H9 (cell line): Measurements from ENCODE around the gene PLA1A. TPM values are rescaled to one million over a fixed set of nuclear protein-coding genes. Genes with fewer than 3 reads are reported as not detected.

Experiments used
- DNase-seq: peaks from one replicate; pipeline ENCODE4 v3.0.0-alpha.2; 2017
- H2AFZ ChIP-seq: one replicate; pipeline ENCODE4 v1.6.1; 2013; ENCODE audit warnings: mild to moderate bottlenecking, low read length, control low read depth, moderate library complexity
- H2AK5ac ChIP-seq: 2 replicates; pipeline ENCODE4 v1.6.1; 2013; ENCODE audit warnings: low read length, control low read depth, mixed read lengths; ENCODE audit not compliant: insufficient read length
- H2BK120ac ChIP-seq: one replicate; pipeline ENCODE4 v1.6.1; 2013; ENCODE audit warnings: low read depth, mild to moderate bottlenecking, low read length, control low read depth, inconsistent platforms; ENCODE audit not compliant: poor library complexity, severe bottlenecking
- H2BK12ac ChIP-seq: 2 replicates; pipeline ENCODE4 v1.6.1; 2013; ENCODE audit warnings: low read length, control low read depth, mixed read lengths, low read depth; ENCODE audit not compliant: insufficient read length
- H2BK15ac ChIP-seq: 2 replicates; pipeline ENCODE4 v1.6.1; 2013; ENCODE audit warnings: low read depth, low read length, control low read depth
- H2BK20ac ChIP-seq: one replicate; pipeline ENCODE4 v1.6.1; 2013; ENCODE audit warnings: low read depth, mild to moderate bottlenecking, low read length, control low read depth, inconsistent platforms; ENCODE audit not compliant: poor library complexity, severe bottlenecking
- H2BK5ac ChIP-seq: 2 replicates; pipeline ENCODE4 v1.6.1; 2013; ENCODE audit warnings: low read length, control low read depth, mixed read lengths; ENCODE audit not compliant: insufficient read length
- H3K14ac ChIP-seq: 2 replicates; pipeline ENCODE4 v1.6.1; 2013; ENCODE audit warnings: low read length, control low read depth; ENCODE audit not compliant: insufficient read depth
- H3K18ac ChIP-seq: 2 replicates; pipeline ENCODE4 v1.6.1; 2013; ENCODE audit warnings: low read depth, mild to moderate bottlenecking, mixed read lengths, low read length, control low read depth; ENCODE audit not compliant: insufficient read length
- H3K23ac ChIP-seq: 2 replicates; pipeline ENCODE4 v1.6.1; 2013; ENCODE audit warnings: low read length, control low read depth, mixed read lengths, low read depth; ENCODE audit not compliant: insufficient read length
- H3K23me2 ChIP-seq: 2 replicates; pipeline ENCODE4 v1.6.1; 2013; ENCODE audit warnings: low read depth, mild to moderate bottlenecking, mixed read lengths, low read length, control low read depth; ENCODE audit not compliant: insufficient read length, poor library complexity, severe bottlenecking
- H3K27ac ChIP-seq: 2 replicates; pipeline ENCODE4 v1.5.1; 2013; ENCODE audit warnings: low read length, control low read depth, mixed read lengths, low read depth; ENCODE audit not compliant: insufficient read length
- H3K27me3 ChIP-seq: 2 replicates; pipeline ENCODE4 v1.6.1; 2013; ENCODE audit warnings: low read length, control low read depth, inconsistent platforms; ENCODE audit not compliant: insufficient read depth
- H3K4ac ChIP-seq: 2 replicates; pipeline ENCODE4 v1.6.1; 2013; ENCODE audit warnings: low read depth, mild to moderate bottlenecking, control low read depth, inconsistent platforms, low read length, moderate library complexity
- H3K4me1 ChIP-seq: 2 replicates; pipeline ENCODE4 v1.6.1; 2013; ENCODE audit warnings: low read length, control low read depth, inconsistent platforms; ENCODE audit not compliant: insufficient read depth
- H3K4me2 ChIP-seq: 2 replicates; pipeline ENCODE4 v1.6.1; 2013; ENCODE audit warnings: low read length, control low read depth, mixed read lengths; ENCODE audit not compliant: insufficient read length, insufficient read depth
- H3K56ac ChIP-seq: 2 replicates; pipeline ENCODE4 v1.6.1; 2013; ENCODE audit warnings: low read depth, mild to moderate bottlenecking, mixed read lengths, low read length, control low read depth; ENCODE audit not compliant: insufficient read length
- H3K79me1 ChIP-seq: 2 replicates; pipeline ENCODE4 v1.6.1; 2013; ENCODE audit warnings: low read depth, mild to moderate bottlenecking, moderate library complexity, low read length, control low read depth, inconsistent platforms; ENCODE audit not compliant: insufficient read depth, poor library complexity, severe bottlenecking
- H3K79me2 ChIP-seq: 2 replicates; pipeline ENCODE4 v1.6.1; 2013; ENCODE audit warnings: low read length, control low read depth, inconsistent platforms; ENCODE audit not compliant: insufficient read depth
- H3K9ac ChIP-seq: 2 replicates; pipeline ENCODE4 v1.6.1; 2013; ENCODE audit warnings: low read length, control low read depth, mixed read lengths; ENCODE audit not compliant: insufficient read length; ENCODE audit errors: extremely low read depth
- H3K9me3 ChIP-seq: one replicate; pipeline ENCODE4 v1.6.1; 2013; ENCODE audit warnings: low read depth, low read length, inconsistent platforms; ENCODE audit not compliant: control insufficient read depth
- H3T11ph ChIP-seq: one replicate; pipeline ENCODE4 v1.6.1; 2013; ENCODE audit warnings: mild to moderate bottlenecking, low read length, control low read depth, inconsistent platforms
- H4K20me1 ChIP-seq: one replicate; pipeline ENCODE4 v1.6.1; 2013; ENCODE audit not compliant: control insufficient read depth, insufficient read length, insufficient read depth
- H4K5ac ChIP-seq: 2 replicates; pipeline ENCODE4 v1.6.1; 2013; ENCODE audit warnings: low read depth, mild to moderate bottlenecking, mixed read lengths, low read length, control low read depth; ENCODE audit not compliant: insufficient read length
- H4K8ac ChIP-seq: replicated peaks from 2 replicates; pipeline ENCODE4 v1.6.1; 2013; ENCODE audit warnings: low read length, control low read depth, mixed read lengths, low read depth; ENCODE audit not compliant: insufficient read length
- H4K91ac ChIP-seq: 2 replicates; pipeline ENCODE4 v1.6.1; 2013; ENCODE audit warnings: low read depth, mild to moderate bottlenecking, moderate library complexity, mixed read lengths, low read length, control low read depth; ENCODE audit not compliant: insufficient read length
- H3K27ac Mint-ChIP-seq, 3 experiments: 2 replicates in 2 of 3; 3 replicates in 1 of 3; pipeline ENCODE4 v1.8.0; 2020 to 2021; ENCODE audit warnings: mixed read lengths in 3 of 3, mild to moderate bottlenecking in 1 of 3, moderate library complexity in 1 of 3
- H3K27me3 Mint-ChIP-seq: 2 replicates; pipeline ENCODE4 v1.8.0; 2021; ENCODE audit warnings: low read depth, mild to moderate bottlenecking, moderate library complexity, mixed read lengths
- H3K36me3 Mint-ChIP-seq, 3 experiments: 2 replicates in 2 of 3; 3 replicates in 1 of 3; pipeline ENCODE4 v1.8.0; 2020 to 2021; ENCODE audit warnings: low read depth in 3 of 3, mixed read lengths in 3 of 3; ENCODE audit not compliant: insufficient read depth in 1 of 3
- H3K4me1 Mint-ChIP-seq, 2 experiments: 2 replicates each; pipeline ENCODE4 v1.8.0; 2020; ENCODE audit warnings: mixed read lengths in 2 of 2
- H3K4me3 Mint-ChIP-seq, 2 experiments: 2 replicates in 1 of 2; 3 replicates in 1 of 2; pipeline ENCODE4 v1.8.0; 2020 to 2021; ENCODE audit warnings: mild to moderate bottlenecking in 2 of 2, mixed read lengths in 2 of 2, moderate library complexity in 1 of 2
- H3K9me3 Mint-ChIP-seq, 2 experiments: 2 replicates in 1 of 2; 3 replicates in 1 of 2; pipeline ENCODE4 v1.8.0; 2020; ENCODE audit warnings: mild to moderate bottlenecking in 2 of 2, mixed read lengths in 2 of 2, moderate library complexity in 1 of 2
- WGBS: extraction: QIAGEN DNeasy Blood & Tissue Kit; methylation state at CpG from one replicate; pipeline ENCODE4 v1.1.7; 2013; ENCODE audit warnings: missing lambda C conversion rate, low lambda C conversion rate, mixed read lengths; ENCODE audit not compliant: insufficient read length; ENCODE audit errors: extremely low coverage; 5-methylcytosine and 5-hydroxymethylcytosine counted together
- total RNA-seq: library from RNA; stranded (reverse); gene quantifications from 2 replicates; pipeline ENCODE4 v1.2.1, GENCODE V29; 2021
- TF ChIP-seq, protein P1 (sequence below): fragments of 200-600 bp; sonication (generic); conservative IDR thresholded peaks from 3 replicates; pipeline ENCODE4 v1.8.0; 2021; ENCODE audit warnings: antibody characterized with exemption, mild to moderate bottlenecking

PLA1A gene
- total RNA-seq, 1 experiment from 2014 or later, result not detected

GRCh38 chr3:119553823-119554415 lies 43.8 kb upstream of the PLA1A start:
- Histone ChIP-seq H3K4me1 (no peaks in the 10 kb centered on the region), H3K23me2 (no peaks in the 10 kb centered on the region), H3K4me2 (no peak overlapping the region), H4K8ac (no peak overlapping the region), H3K18ac (no peak overlapping the region), H3K27ac (no peak overlapping the region), H4K5ac (no peak overlapping the region), H4K20me1 (no peaks in the 10 kb centered on the region), H3K79me1 (no peaks in the 10 kb centered on the region), H3K4ac (no peak overlapping the region), H3K23ac (no peak overlapping the region), H3K56ac (no peak overlapping the region), H2BK12ac (no peak overlapping the region), H3K27me3 (no peaks in the 10 kb centered on the region), H3K14ac (no peak overlapping the region), H4K91ac (no peak overlapping the region), H3K9ac (no peak overlapping the region), H2BK20ac (no peak overlapping the region), H2BK5ac (no peak overlapping the region), H3T11ph (no peak overlapping the region), H3K79me2 (no peaks in the 10 kb centered on the region), H3K9me3 (no peaks in the 10 kb centered on the region), H2AK5ac (no peak overlapping the region), H2AFZ (no peak overlapping the region), H2BK120ac (no peak overlapping the region), H2BK15ac (no peak overlapping the region)
- peaks cover 3 to 5% of the 10 kb centered on the region in 2 experiments; a peak in 2 of 4 replicates for H3K4me1 Mint-ChIP-seq
- no peaks in the 10 kb centered on the region for H3K36me3 Mint-ChIP-seq
- DNase-seq, result no peak
- H3K27ac Mint-ChIP-seq, result peak overlapping the region in 1 of 3 experiments; percentile 90; a peak in 3 of 7 replicates
- WGBS, result no CpG with 5 or more reads among the region's 5 CpGs
- TF ChIP-seq, protein P1, sequence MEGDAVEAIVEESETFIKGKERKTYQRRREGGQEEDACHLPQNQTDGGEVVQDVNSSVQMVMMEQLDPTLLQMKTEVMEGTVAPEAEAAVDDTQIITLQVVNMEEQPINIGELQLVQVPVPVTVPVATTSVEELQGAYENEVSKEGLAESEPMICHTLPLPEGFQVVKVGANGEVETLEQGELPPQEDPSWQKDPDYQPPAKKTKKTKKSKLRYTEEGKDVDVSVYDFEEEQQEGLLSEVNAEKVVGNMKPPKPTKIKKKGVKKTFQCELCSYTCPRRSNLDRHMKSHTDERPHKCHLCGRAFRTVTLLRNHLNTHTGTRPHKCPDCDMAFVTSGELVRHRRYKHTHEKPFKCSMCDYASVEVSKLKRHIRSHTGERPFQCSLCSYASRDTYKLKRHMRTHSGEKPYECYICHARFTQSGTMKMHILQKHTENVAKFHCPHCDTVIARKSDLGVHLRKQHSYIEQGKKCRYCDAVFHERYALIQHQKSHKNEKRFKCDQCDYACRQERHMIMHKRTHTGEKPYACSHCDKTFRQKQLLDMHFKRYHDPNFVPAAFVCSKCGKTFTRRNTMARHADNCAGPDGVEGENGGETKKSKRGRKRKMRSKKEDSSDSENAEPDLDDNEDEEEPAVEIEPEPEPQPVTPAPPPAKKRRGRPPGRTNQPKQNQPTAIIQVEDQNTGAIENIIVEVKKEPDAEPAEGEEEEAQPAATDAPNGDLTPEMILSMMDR, result no peak
- peaks cover 4% of the 10 kb centered on the region for H3K27me3 Mint-ChIP-seq
- no peaks in the 10 kb centered on the region for H3K9me3 Mint-ChIP-seq
- H3K4me3 Mint-ChIP-seq, result no peak overlapping the region
